OCI-LY7 (cell line): Measurements from ENCODE around the gene SLC4A5.

Experiments
- CTCF ChIP-seq: fragments of 200-600 bp; sonication (generic); conservative IDR thresholded peaks from 2 replicates; pipeline ENCODE4 v1.5.1; 2014; ENCODE audit warnings: mild to moderate bottlenecking, antibody characterized with exemption, low read length, moderate library complexity, mixed read lengths
- EZH2phosphoT487 ChIP-seq: fragments of 200-600 bp; sonication (generic); IDR thresholded peaks from 2 replicates; pipeline ENCODE4 v1.6.1; 2018; ENCODE audit warnings: low read depth, borderline replicate concordance, mild to moderate bottlenecking, mixed run types, antibody characterized with exemption, low read length, moderate library complexity, mixed read lengths

GRCh38 chr2:74253971-74254310, 89.3 kb downstream of the SLC4A5 start:
- TF ChIP-seq EZH2phosphoT487 (no peak), CTCF (no peak)
